HG03280 (cell line): ENCODE measurements around the gene PGP.
"Not testable (repeated sequence)": the region's sequence is repeated elsewhere in the genome, so short reads cannot be mapped to it uniquely, and the experiment has no call there.

Experiments used
- ATAC-seq: cut with Tn5 transposase; IDR thresholded peaks from one replicate; pipeline ENCODE4 v1.9.1; 2021; ENCODE audit warnings: mild to moderate bottlenecking, moderate library complexity; ENCODE audit not compliant: unreplicated experiment

PGP gene

GRCh38 chr16:2214719-2214968, at the start of gene PGP:
TSS of gene PGP (minus strand) at chr16:2214840. CDS start at chr16:2214777, 63 bp downstream.
- ATAC-seq: peak; percentile 88

GRCh38 chr16:2263026-2263425, 48.4 kb upstream of the PGP start:
- ATAC-seq: not testable (repeated sequence)

GRCh38 chr16:2260250-2260649, 45.6 kb upstream of the PGP start:
- no peak for ATAC-seq

- not testable (repeated sequence) for ATAC-seq
Measured at GRCh38 chr16:2258530-2258929, 43.9 kb upstream of the PGP start.

GRCh38 chr16:2257726-2258125, 43.1 kb upstream of the PGP start:
- no peak for ATAC-seq

GRCh38 chr16:2256531-2257140, 42.0 kb upstream of the PGP start:
- ATAC-seq: no peak

- no peak for ATAC-seq
Measured at GRCh38 chr16:2253293-2253692, 38.7 kb upstream of the PGP start.

- no peak for ATAC-seq
Measured at GRCh38 chr16:2252806-2253148, 38.1 kb upstream of the PGP start.

GRCh38 chr16:2251296-2252111, 36.9 kb upstream of the PGP start, which contains the start of gene ECI1:
TSS of gene ECI1 (minus strand) at chr16:2251587. CDS start at chr16:2251566, 21 bp downstream.
- peak; percentile 90 for ATAC-seq

- no peak for ATAC-seq
Measured at GRCh38 chr16:2250652-2251295, 36.1 kb upstream of the PGP start.

GRCh38 chr16:2246301-2246885, 31.8 kb upstream of the PGP start:
- ATAC-seq: no peak

- no peak for ATAC-seq
Measured at GRCh38 chr16:2244926-2245795, 30.5 kb upstream of the PGP start.

- no peak for ATAC-seq
Measured at GRCh38 chr16:2244301-2244700, 29.7 kb upstream of the PGP start.

GRCh38 chr16:2243781-2244180, 29.1 kb upstream of the PGP start:
- no peak for ATAC-seq

GRCh38 chr16:2243031-2243528, 28.4 kb upstream of the PGP start:
- ATAC-seq: no peak

- ATAC-seq: no peak
Measured at GRCh38 chr16:2242598-2242997, 28.0 kb upstream of the PGP start.

- not testable (repeated sequence) for ATAC-seq
Measured at GRCh38 chr16:2240331-2240730, 25.7 kb upstream of the PGP start.

GRCh38 chr16:2238838-2239675, 24.4 kb upstream of the PGP start:
- ATAC-seq: no peak

GRCh38 chr16:2238150-2238837, 23.7 kb upstream of the PGP start:
- no peak for ATAC-seq
